DND-41 (cell line): ENCODE measurements around the gene HOMER3.
"Not testable (repeated sequence)": the region's sequence is repeated elsewhere in the genome, so short reads cannot be mapped to it uniquely, and the experiment has no call there.

ENCODE experiments used
- ATAC-seq: fragments of 200-7000 bp; cut with Tn5 transposase; 3 replicates; pipeline ENCODE4 v1.9.1; 2021; ENCODE audit warnings: low read depth; ENCODE audit not compliant: insufficient read depth
- DNase-seq: peaks from one replicate; pipeline ENCODE4 v3.0.0-alpha.2; 2020
- H2AFZ ChIP-seq: 2 replicates; pipeline ENCODE4 v1.6.0; 2012; ENCODE audit warnings: low read depth, low read length
- H3K27ac ChIP-seq: 2 replicates; pipeline ENCODE4 v1.5.1; 2012; ENCODE audit warnings: low read length, inconsistent platforms
- H3K27me3 ChIP-seq: fragments of 200-600 bp; sonication (generic); 2 replicates; pipeline ENCODE4 v1.6.0; 2012; ENCODE audit warnings: low read length, mild to moderate bottlenecking, inconsistent platforms; ENCODE audit not compliant: insufficient read depth, poor library complexity
- H3K36me3 ChIP-seq: 2 replicates; pipeline ENCODE4 v1.5.1; 2012; ENCODE audit warnings: low read length, inconsistent platforms; ENCODE audit not compliant: insufficient read depth
- H3K4me1 ChIP-seq: 2 replicates; pipeline ENCODE4 v1.5.1; 2012; ENCODE audit warnings: mild to moderate bottlenecking, low read length; ENCODE audit not compliant: insufficient read depth
- H3K4me2 ChIP-seq: 2 replicates; pipeline ENCODE4 v1.6.0; 2012; ENCODE audit warnings: mild to moderate bottlenecking, moderate library complexity, low read length, inconsistent platforms; ENCODE audit not compliant: insufficient read depth
- H3K4me3 ChIP-seq, 2 experiments: fragments of 200-600 bp in 1 of 2; shearing (Covaris generic) in 1 of 2; 2 replicates each; pipeline ENCODE4 v1.5.1; 2012 to 2016; ENCODE audit warnings: inconsistent platforms in 2 of 2, low read length in 2 of 2, mild to moderate bottlenecking in 2 of 2, low read depth in 1 of 2, moderate library complexity in 1 of 2
- H3K79me2 ChIP-seq: 2 replicates; pipeline ENCODE4 v1.6.0; 2012; ENCODE audit warnings: low read length, inconsistent platforms; ENCODE audit not compliant: insufficient read depth
- H3K9ac ChIP-seq: 2 replicates; pipeline ENCODE4 v1.6.0; 2012; ENCODE audit warnings: low read depth, mild to moderate bottlenecking, inconsistent platforms, low read length, moderate library complexity
- H3K9me3 ChIP-seq: 2 replicates; pipeline ENCODE4 v1.5.1; 2012; ENCODE audit warnings: low read length, moderate library complexity, mild to moderate bottlenecking, inconsistent platforms; ENCODE audit not compliant: insufficient read depth, severe bottlenecking
- H4K20me1 ChIP-seq: 2 replicates; pipeline ENCODE4 v1.6.0; 2012; ENCODE audit warnings: low read length; ENCODE audit not compliant: insufficient read depth
- CTCF ChIP-seq: IDR thresholded peaks from 2 replicates; pipeline ENCODE4 v1.5.1; 2012; ENCODE audit warnings: borderline replicate concordance, low read length, moderate library complexity, mild to moderate bottlenecking; ENCODE audit not compliant: poor library complexity, severe bottlenecking; ENCODE audit errors: extremely low read depth
- EZH2 ChIP-seq: IDR thresholded peaks from 3 replicates; pipeline ENCODE4 v1.6.1; 2012; ENCODE audit warnings: borderline replicate concordance, low read depth, mild to moderate bottlenecking, moderate library complexity, low read length, inconsistent platforms; ENCODE audit not compliant: severe bottlenecking

The HOMER3 gene

GRCh38 chr19:18954094-18954493 lies 13.1 kb upstream of the HOMER3 start:
- Histone ChIP-seq H3K27ac (no peak overlapping the region), H3K79me2 (no peaks in the 10 kb centered on the region), H3K9me3 (no peaks in the 10 kb centered on the region), H4K20me1 (no peaks in the 10 kb centered on the region), H3K4me2 (no peak overlapping the region), H3K9ac (no peak overlapping the region), H3K36me3 (no peaks in the 10 kb centered on the region), H3K27me3 (no peaks in the 10 kb centered on the region), H3K4me3 (no peak overlapping the region), H2AFZ (no peak overlapping the region), H3K4me1 (no peaks in the 10 kb centered on the region)
- DNase-seq (no peak), ATAC-seq (no peak)
- TF ChIP-seq EZH2 (no peak), CTCF (no peak)

- H3K79me2 ChIP-seq, H3K36me3 ChIP-seq, H2AFZ ChIP-seq, H3K9ac ChIP-seq, H4K20me1 ChIP-seq, H3K4me1 ChIP-seq, H3K4me3 ChIP-seq, ATAC-seq, DNase-seq, H3K4me2 ChIP-seq, H3K27me3 ChIP-seq, H3K9me3 ChIP-seq, H3K27ac ChIP-seq: not testable (repeated sequence)
Observed at GRCh38 chr19:18952364-18953003, 11.5 kb upstream of the HOMER3 start.

- Histone ChIP-seq H3K9ac (no peak overlapping the region), H3K4me3 (no peak overlapping the region), H3K27me3 (no peaks in the 10 kb centered on the region), H3K27ac (no peak overlapping the region), H3K9me3 (no peaks in the 10 kb centered on the region), H3K36me3 (no peaks in the 10 kb centered on the region), H3K4me2 (no peak overlapping the region), H2AFZ (no peak overlapping the region), H4K20me1 (no peaks in the 10 kb centered on the region), H3K4me1 (no peaks in the 10 kb centered on the region), H3K79me2 (no peaks in the 10 kb centered on the region)
- DNase-seq (no peak), ATAC-seq (no peak)
- TF ChIP-seq CTCF (no peak), EZH2 (no peak)
Observed at GRCh38 chr19:18951721-18952281, 10.8 kb upstream of the HOMER3 start.

GRCh38 chr19:18949858-18950257 lies 8.8 kb upstream of the HOMER3 start:
- H3K4me1 ChIP-seq = no peaks in the 10 kb centered on the region
- H3K79me2 ChIP-seq = no peaks in the 10 kb centered on the region
- H3K4me3 ChIP-seq = no peak overlapping the region
- no peaks in the 10 kb centered on the region for H3K27me3 ChIP-seq
- H3K4me2 ChIP-seq = no peak overlapping the region
- H3K9ac ChIP-seq = no peak overlapping the region
- ATAC-seq (no peak), DNase-seq (no peak)
- no peak overlapping the region for H2AFZ ChIP-seq
- no peaks in the 10 kb centered on the region for H3K9me3 ChIP-seq
- no peaks in the 10 kb centered on the region for H3K36me3 ChIP-seq
- H3K27ac ChIP-seq = no peak overlapping the region
- TF ChIP-seq EZH2 (no peak), CTCF (no peak)
- no peaks in the 10 kb centered on the region for H4K20me1 ChIP-seq
